Adipocyte (in vitro differentiated cells): ENCODE data around the gene MCU.
A peak's percentile ranks its signal among the peaks of the same experiment; 100 is the strongest.
"Not testable (repeated sequence)": the region's sequence is repeated elsewhere in the genome, so short reads cannot be mapped to it uniquely, and the experiment has no call there.

Source experiments
- DNase-seq: peaks from one replicate; pipeline ENCODE4 v3.0.0-alpha.2; 2015; ENCODE audit warnings: low read depth
- H3K27me3 ChIP-seq: replicated peaks from 2 replicates; pipeline ENCODE4 v1.7.0; 2013; ENCODE audit warnings: mild to moderate bottlenecking, low read length, moderate library complexity; ENCODE audit not compliant: control insufficient read depth, insufficient read depth
- H3K36me3 ChIP-seq: 2 replicates; pipeline ENCODE4 v1.7.0; 2013; ENCODE audit warnings: low read length, mild to moderate bottlenecking, moderate library complexity; ENCODE audit not compliant: control insufficient read depth, insufficient read depth, severe bottlenecking
- H3K4me1 ChIP-seq: 2 replicates; pipeline ENCODE4 v1.7.0; 2013; ENCODE audit warnings: mild to moderate bottlenecking, low read length, moderate library complexity; ENCODE audit not compliant: control insufficient read depth, insufficient read depth
- H3K4me3 ChIP-seq: 2 replicates; pipeline ENCODE4 v1.7.0; 2013; ENCODE audit warnings: mild to moderate bottlenecking, low read length, moderate library complexity
- H3K9ac ChIP-seq: 2 replicates; pipeline ENCODE4 v1.7.0; 2013; ENCODE audit warnings: mild to moderate bottlenecking, low read length, moderate library complexity
- H3K9me3 ChIP-seq: 2 replicates; pipeline ENCODE4 v1.7.0; 2013; ENCODE audit warnings: mild to moderate bottlenecking, low read length, moderate library complexity; ENCODE audit not compliant: control insufficient read depth

Gene MCU

GRCh38 chr10:72688208-72688651 lies 3.7 kb upstream of the MCU start:
- Histone ChIP-seq H3K27me3 (no peaks in the 10 kb centered on the region), H3K9me3 (no peaks in the 10 kb centered on the region), H3K36me3 (no peaks in the 10 kb centered on the region), H3K4me1 (peaks cover 18% of the 10 kb centered on the region), H3K9ac (no peak overlapping the region), H3K4me3 (no peak overlapping the region)
- peak; percentile 81 for DNase-seq

GRCh38 chr10:72689660-72690059 lies 2.3 kb upstream of the MCU start:
- Histone ChIP-seq H3K9me3 (no peaks in the 10 kb centered on the region), H3K27me3 (no peaks in the 10 kb centered on the region), H3K4me3 (no peak overlapping the region), H3K9ac (no peak overlapping the region), H3K36me3 (no peaks in the 10 kb centered on the region), H3K4me1 (peaks cover 32% of the 10 kb centered on the region)
- no peak for DNase-seq

DNA sequence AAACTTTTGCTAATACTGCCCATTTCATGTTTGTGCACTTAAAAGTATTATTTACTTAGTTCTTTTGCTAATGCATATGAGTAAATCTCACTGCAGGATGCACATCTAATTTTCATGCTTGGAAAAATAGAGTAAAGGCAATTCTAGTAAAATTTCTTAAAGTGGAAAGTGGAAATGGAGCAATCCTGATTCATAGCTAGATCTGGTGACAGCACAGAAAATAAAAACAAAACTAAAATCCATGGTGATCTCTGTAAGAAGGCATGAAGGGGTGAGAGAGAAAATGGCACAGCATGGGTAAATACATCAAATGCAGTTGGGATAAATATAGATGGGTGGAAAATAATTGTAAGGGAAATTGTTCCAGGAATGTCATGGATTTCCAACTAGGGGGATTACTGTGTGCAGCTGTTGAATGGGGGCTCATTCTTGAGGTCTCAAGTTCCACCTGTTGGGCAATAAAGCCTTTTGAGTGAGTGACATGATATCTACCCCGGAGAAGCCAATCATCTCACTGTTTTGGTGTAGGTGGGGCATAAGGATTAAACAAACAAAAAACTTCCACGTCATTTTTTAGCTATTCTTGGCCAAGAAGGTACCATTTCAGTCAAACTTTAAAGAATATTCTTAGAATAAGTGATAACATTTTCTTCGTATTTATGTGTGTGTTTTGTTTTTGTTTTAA lies 1.7 kb upstream of the MCU start:
- no peaks in the 10 kb centered on the region for H3K27me3 ChIP-seq
- H3K36me3 ChIP-seq, result no peaks in the 10 kb centered on the region
- no peak overlapping the region for H3K4me3 ChIP-seq
- H3K4me1 ChIP-seq, result peaks cover 38% of the 10 kb centered on the region
- H3K9me3 ChIP-seq, result no peaks in the 10 kb centered on the region
- H3K9ac ChIP-seq, result no peak overlapping the region
- DNase-seq, result peak; percentile 57

GRCh38 chr10:72691470-72691862 lies 477 bp upstream of the MCU start:
- Histone ChIP-seq H3K36me3 (no peaks in the 10 kb centered on the region), H3K27me3 (no peaks in the 10 kb centered on the region), H3K9me3 (no peaks in the 10 kb centered on the region), H3K4me1 (peaks cover 41% of the 10 kb centered on the region), H3K9ac (peak overlapping the region; percentile 90), H3K4me3 (peak overlapping the region; percentile 90)
- no peak for DNase-seq

- H3K9me3 ChIP-seq, result no peaks in the 10 kb centered on the region
- no peak for DNase-seq
- H3K9ac ChIP-seq, result peak overlapping the region; percentile 90
- H3K4me3 ChIP-seq, result peak overlapping the region; percentile 90
- no peaks in the 10 kb centered on the region for H3K27me3 ChIP-seq
- H3K4me1 ChIP-seq, result peaks cover 43% of the 10 kb centered on the region
- no peaks in the 10 kb centered on the region for H3K36me3 ChIP-seq
Measured at GRCh38 chr10:72692744-72692993, 726 bp downstream of the MCU start.

DNA sequence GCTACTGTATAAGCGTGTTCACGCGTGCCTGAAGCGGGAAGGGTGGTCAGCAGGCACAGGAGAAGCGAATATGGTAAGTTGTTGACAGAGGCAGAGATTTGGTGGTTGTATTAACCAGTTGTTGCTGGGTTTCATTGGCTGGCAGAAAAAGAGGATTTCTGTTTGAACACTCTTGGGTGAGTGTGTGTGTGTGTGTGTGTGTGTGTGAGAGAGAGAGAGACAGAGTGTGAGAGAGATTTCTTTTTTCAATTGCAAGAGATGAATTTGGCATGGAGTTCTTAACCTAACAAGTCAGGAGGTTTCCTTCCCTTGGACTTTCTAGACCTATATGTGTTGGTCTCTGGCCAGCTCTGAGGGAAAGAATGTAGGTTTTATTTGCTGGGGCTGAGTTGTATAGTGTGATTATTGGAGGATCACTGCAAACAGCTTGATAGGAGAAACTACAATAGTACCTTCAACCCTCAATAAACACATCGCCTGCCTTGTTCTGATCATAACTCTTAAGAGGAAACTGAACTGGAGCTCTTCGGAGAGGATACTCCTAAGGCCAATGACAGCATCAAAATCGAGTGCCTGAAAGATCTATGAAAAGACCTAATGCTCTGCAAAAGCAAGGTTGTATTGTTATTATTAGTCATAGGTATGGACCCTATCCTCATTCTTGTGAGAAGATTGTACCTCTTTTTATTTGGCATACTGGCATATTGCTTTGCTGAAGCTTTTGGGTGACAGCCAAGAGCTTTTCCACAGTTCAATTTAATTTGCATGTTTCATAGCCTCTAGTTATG lies 1.2 kb downstream of the MCU start:
- Histone ChIP-seq H3K4me3 (peak overlapping the region; percentile 90), H3K4me1 (peaks cover 48% of the 10 kb centered on the region), H3K27me3 (no peaks in the 10 kb centered on the region), H3K9ac (peak overlapping the region; percentile 90), H3K36me3 (no peaks in the 10 kb centered on the region), H3K9me3 (no peaks in the 10 kb centered on the region)
- DNase-seq, result peak; percentile 58

GRCh38 chr10:72694476-72695369 lies 2.8 kb downstream of the MCU start:
- Histone ChIP-seq H3K9me3 (no peaks in the 10 kb centered on the region), H3K4me3 (peak overlapping the region; percentile 0), H3K27me3 (no peaks in the 10 kb centered on the region), H3K4me1 (peaks cover 49% of the 10 kb centered on the region), H3K36me3 (no peaks in the 10 kb centered on the region), H3K9ac (no peak overlapping the region)
- peak; percentile 68 for DNase-seq

DNA sequence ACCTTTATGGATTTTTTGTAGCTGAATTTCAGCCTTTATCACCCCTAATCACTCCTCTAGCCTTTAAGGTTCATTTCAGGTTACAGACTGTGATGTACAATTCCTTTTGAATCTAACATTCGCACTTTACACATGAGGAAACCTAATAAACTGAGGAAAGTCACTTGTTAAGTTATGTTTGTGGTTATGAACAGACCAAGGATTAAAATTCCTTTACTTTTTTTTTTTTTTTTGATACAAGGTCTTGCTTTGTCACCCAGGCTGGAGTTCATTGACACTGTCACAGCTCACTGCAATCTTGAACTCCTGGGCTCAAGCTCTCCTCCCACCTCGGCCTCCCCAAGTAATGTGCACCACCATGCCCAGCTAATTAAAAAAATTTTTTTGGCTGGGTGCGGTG lies 3.6 kb downstream of the MCU start:
- no peak overlapping the region for H3K4me3 ChIP-seq

DNA sequence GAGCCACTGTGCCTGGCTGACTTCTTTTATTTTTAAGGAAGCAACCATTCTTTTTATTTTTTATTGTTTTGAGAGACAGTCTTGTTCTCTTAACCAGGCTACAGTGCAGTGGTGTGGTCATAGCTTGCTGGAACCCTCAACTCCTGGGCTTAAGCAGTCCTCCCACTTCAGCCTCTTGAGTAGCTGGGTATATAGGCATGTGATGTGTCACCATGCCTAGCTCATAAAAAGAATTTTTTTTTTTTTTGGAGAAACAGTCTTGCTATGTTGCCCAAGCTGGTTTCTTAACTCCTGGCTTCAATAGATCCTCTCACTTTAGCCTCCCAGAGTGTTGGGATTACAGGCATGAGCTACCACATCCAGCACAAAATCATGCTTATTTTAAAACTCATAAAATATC lies 5.8 kb downstream of the MCU start:
- no peaks in the 10 kb centered on the region for H3K27me3 ChIP-seq
- peaks cover 37% of the 10 kb centered on the region for H3K4me1 ChIP-seq
- H3K36me3 ChIP-seq, result no peaks in the 10 kb centered on the region
- H3K4me3 ChIP-seq, result no peak overlapping the region
- no peak overlapping the region for H3K9ac ChIP-seq
- H3K9me3 ChIP-seq, result no peaks in the 10 kb centered on the region
- DNase-seq, result no peak

More for the DNA sequence above, 3.6 kb downstream of the MCU start:
- no peaks in the 10 kb centered on the region for H3K9me3 ChIP-seq
- H3K36me3 ChIP-seq, result no peaks in the 10 kb centered on the region
- no peaks in the 10 kb centered on the region for H3K27me3 ChIP-seq
- peaks cover 41% of the 10 kb centered on the region for H3K4me1 ChIP-seq
- no peak for DNase-seq
- H3K9ac ChIP-seq, result no peak overlapping the region

GRCh38 chr10:72702465-72702864 lies 10.5 kb downstream of the MCU start:
- DNase-seq, H3K36me3 ChIP-seq, H3K27me3 ChIP-seq, H3K4me3 ChIP-seq, H3K9me3 ChIP-seq, H3K9ac ChIP-seq: not testable (repeated sequence)
- H3K4me1 ChIP-seq, result peaks cover 16% of the 10 kb centered on the region

GRCh38 chr10:72702868-72703581 lies 11.1 kb downstream of the MCU start:
- Histone ChIP-seq H3K36me3 (no peaks in the 10 kb centered on the region), H3K4me1 (peaks cover 11% of the 10 kb centered on the region), H3K9ac (peak overlapping the region; percentile 27), H3K4me3 (no peak overlapping the region), H3K27me3 (no peaks in the 10 kb centered on the region), H3K9me3 (no peaks in the 10 kb centered on the region)
- DNase-seq, result no peak
